HG02981 (cell line): ENCODE data around the gene DPT.

ENCODE experiments used
- ATAC-seq: cut with Tn5 transposase; IDR thresholded peaks from one replicate; pipeline ENCODE4 v1.9.1; 2021; ENCODE audit warnings: mild to moderate bottlenecking, moderate library complexity; ENCODE audit not compliant: unreplicated experiment

Gene DPT

DNA sequence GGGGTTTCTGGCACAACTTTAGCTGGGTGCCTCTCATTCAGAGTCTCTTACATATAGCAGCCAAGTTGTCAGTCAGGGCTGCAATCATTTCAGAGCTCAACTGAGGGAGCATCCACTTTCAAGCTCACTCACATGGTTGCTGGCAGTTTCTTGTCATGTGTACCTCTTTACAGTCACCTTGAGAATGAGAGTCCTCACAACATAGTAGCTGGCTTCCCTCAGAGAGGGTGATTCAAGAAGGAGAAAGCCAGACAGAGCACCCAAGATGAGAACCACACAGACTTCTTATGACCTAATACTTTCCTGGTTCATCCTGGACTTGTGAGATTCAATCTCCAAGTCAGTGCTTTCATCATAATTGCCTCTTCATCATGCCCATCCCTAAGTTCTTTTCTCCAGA is 57.2 kb downstream of the DPT start:
- no peak for ATAC-seq

DNA sequence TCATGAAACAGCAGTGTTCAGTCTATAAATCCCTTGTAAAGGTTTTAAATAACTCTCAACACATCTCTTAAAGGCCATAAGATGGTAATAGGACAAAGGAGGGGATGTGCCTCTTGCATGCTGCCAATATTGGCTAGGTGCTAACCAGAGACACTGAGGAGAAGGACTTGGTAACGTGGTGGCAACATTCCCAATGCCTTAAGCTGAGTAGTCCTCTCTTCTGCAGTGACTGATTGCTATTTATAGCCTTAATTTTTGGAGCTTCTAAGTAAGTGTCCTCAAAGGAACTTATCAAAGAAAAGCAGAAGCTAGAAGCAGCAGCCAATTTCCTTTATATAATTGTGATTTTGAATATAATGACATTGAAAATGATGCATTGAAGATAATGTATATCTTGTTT is 63.0 kb downstream of the DPT start:
- ATAC-seq = no peak

DNA sequence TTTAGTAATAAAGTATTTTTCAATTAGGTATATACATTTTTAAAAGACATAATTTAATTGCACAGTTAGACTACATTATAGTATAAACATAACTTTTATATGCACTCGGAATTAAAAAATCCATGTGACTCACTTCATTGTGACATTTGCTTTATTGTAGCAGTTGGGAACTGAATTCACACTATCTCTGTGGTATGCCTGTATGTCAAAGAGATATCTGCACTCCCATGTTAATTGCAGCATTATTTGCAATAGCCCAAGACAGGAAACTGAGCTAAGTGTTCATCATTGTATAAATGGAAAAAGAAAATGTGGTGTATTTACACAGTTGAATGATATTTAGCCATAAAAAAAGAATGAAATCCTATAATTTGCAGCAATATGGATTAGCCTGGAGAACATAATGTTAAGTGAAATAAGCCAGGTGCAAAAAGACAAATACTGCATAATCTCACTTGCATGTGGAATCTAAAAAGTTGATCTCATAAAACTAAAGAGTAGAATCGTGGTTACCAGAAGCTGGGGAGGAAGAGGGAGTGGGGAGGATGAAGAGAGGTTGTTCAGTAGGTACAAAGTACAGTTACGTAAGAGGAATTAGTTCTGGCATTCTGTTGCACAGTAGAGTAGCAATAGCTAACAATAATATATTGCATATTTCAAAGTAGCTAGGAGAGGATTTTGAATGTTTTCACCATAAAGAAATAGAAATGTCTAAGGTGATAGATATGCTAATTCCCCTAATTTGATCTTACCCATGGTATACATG is 64.8 kb downstream of the DPT start:
- no peak for ATAC-seq

DNA sequence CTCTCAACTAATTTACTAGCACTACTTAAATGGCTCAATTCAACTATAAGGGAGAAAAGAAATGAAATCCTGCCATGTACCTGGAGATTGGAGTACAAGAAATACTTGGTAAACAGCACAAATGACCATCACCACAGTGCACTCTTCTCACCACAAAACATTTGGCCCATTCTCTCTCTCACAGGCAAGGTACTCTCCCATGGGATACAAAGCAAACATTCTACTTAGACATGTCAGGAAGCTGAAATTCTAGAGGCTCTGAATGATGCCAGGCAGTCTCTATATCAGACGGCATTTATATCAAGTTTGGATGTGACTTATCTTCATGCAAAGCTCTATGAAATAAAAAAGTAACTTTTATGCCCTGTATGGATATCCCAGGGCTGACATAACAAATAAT is 72.5 kb downstream of the DPT start:
- ATAC-seq = no peak

DNA sequence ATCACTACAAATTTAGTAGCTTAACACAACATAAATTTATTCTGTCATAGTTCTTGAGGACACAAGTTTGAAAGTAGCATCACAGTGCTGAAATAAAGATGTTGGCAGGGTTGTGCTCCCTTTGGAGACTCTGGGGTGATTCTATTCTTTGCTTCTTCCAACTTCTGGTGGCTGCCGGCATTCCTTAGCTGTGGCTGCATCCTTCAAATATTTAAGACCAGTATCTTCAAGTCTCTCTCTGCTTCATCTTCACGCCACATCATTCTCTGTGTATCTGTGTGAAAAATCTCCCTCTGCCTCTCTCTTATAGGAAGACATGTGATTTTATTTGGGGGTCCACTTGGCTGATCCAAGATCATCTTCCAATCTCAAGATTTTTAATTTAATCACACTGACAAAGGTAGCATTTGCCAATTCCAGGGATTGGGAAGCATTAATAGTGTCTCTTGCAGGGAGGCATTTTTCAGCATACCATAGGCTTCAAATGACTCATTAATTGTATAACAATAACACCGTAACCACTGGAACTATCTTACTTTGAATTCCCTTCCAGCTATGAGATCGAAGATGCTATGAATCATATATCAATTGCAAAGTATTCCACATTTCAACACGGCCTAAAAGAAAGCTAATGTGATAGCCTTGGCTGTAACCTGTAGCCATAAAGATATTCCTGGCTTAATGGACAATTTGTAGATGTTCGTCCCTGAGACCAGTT is 74.6 kb downstream of the DPT start:
- ATAC-seq = no peak

DNA sequence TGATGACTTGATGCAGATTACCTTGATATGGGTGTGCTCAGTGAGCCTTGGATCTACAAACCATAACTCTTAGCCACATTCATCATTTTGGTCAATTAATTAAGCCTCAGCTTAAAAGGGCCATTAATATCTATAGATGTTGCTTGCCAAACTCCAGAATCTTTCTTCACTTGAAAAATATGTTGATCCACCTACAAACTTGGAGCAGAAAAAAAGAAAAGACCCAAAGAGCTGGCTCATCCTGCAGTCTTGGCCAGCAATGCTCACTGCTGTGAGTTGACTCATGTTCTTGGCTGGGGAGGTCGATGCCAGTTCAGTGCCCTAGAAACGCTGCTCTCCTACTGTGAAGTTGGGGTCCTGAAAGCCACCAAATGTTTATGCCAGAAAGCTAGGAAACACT is 75.4 kb downstream of the DPT start:
- no peak for ATAC-seq

DNA sequence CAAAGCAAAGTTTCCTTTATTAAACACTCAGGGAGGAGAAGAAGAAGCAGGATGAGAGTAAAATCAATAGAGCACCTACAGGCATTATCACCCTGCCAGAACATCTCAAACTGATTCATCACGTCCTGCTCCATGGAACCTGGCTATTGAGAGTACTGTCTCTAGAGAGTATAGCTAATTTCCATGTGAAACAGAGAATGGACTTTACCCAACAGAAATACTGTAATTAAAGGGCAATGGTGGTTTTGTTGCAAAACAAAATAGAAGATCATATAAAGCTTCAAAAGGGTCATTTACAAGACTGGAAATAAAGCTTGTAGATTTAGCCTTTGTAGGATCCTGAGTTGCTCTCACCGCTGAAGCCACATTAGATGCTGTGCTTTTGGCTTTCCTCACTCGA is 83.3 kb downstream of the DPT start:
- no peak for ATAC-seq
